ENCODE measurements around the gene DIP2A. TPM values are rescaled to one million over a fixed set of nuclear protein-coding genes. Genes with fewer than 3 reads are reported as not detected.

Gene DIP2A
- total RNA-seq, 5 donors from 2014 or later (not counting 1 experiment from before 2014, with no cell fraction given) = 113 to 132 (median 128) TPM

DNA sequence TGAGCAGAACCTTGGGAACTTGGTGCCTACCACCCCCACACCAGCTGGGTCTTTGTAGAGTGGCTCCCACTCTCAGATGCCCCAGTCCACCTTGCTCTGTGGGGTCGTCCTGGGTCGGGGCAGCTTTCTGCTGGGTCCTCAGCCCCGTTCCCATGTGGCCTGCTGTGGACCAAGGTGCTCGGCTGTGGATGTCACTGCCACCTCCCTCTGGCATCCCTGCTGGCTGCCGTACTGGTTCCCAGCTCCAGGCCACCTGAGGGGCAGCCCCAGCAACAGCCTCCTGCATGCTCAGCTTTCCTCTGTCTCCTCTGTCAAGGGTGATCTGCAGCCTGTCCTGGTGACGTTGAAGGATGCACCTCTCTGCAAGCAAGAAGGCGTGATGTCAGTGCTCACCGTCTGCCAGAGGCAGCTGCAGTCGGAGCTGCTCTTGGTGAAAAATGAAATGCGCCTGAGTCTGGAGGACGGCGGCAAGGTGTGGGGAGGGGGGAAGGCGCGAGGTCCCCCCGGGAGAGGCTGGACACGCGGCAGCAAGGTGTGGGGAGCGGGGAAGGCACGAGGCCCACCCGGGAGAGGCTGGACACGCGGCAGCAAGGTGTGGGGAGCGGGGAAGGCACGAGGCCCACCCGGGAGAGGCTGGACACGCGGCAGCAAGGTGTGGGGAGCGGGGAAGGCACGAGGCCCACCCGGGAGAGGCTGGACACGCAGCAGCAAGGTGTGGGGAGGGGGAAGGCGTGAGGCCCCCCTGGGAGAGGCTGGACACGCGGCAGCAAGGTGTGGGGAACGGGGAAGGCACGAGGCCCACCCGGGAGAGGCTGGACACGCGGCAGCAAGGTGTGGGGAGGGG lies 45.9 kb upstream of the DIP2A start:
- ChIA-PET POLR2A (no interaction called here), CTCF (no interaction called here)
- DNase-seq (no peak), ATAC-seq (replicated peaks in 1 of 4) (no peak)
- H3K4me1 Mint-ChIP-seq = peaks cover 0 to 7% (median 0%) of the 10 kb centered on the region in 3 donors
- H3K27me3 ChIP-seq (replicated peaks in 1 of 2; ENCODE audit: control insufficient read depth in 2 of 2, extremely low read depth in 1 of 2, insufficient read depth in 2 of 2, low read length in 1 of 2) = no peaks in the 10 kb centered on the region
- H3K9me3 ChIP-seq = no peaks in the 10 kb centered on the region
- no peak overlapping the region for H3K27ac Mint-ChIP-seq
- H3K4me3 ChIP-seq (ENCODE audit: control insufficient read depth in 1 of 2, extremely low read depth in 1 of 2, low read length in 1 of 2) = no peak overlapping the region
- peaks cover 0 to 10% of the 10 kb centered on the region in 2 experiments for H3K4me1 ChIP-seq (ENCODE audit: control insufficient read depth in 1 of 2, extremely low read depth in 1 of 2, insufficient read depth in 2 of 2, low read length in 2 of 2)
- no peak overlapping the region for H3K4me3 Mint-ChIP-seq
- H3K36me3 ChIP-seq (ENCODE audit: control insufficient read depth in 2 of 2, extremely low read depth in 1 of 2, insufficient read depth in 1 of 2, low read length in 1 of 2) = peaks cover 16 to 27% of the 10 kb centered on the region in 2 donors
- H3K27me3 Mint-ChIP-seq = no peaks in the 10 kb centered on the region
- 94% methylated on average over 22 of the region's 39 CpGs for WGBS (ENCODE audit: insufficient coverage)
- H3K27ac ChIP-seq (ENCODE audit: low read length) = no peak overlapping the region
- peaks cover 20% of the 10 kb centered on the region for H3K36me3 Mint-ChIP-seq
- H3K9me3 Mint-ChIP-seq = no peaks in the 10 kb centered on the region

GRCh38 chr21:46413365-46413696 lies 45.4 kb upstream of the DIP2A start:
- ATAC-seq (replicated peaks in 1 of 4) (no peak), DNase-seq (no peak)
- ChIA-PET POLR2A (no interaction called here), CTCF (no interaction called here)
- Mint-ChIP-seq H3K36me3 (peaks cover 25% of the 10 kb centered on the region), H3K27ac (no peak overlapping the region), H3K4me1 (peaks cover 0 to 7% (median 0%) of the 10 kb centered on the region in 3 donors), H3K27me3 (no peaks in the 10 kb centered on the region), H3K9me3 (no peaks in the 10 kb centered on the region), H3K4me3 (no peak overlapping the region)
- Histone ChIP-seq H3K4me1 (ENCODE audit: control insufficient read depth in 1 of 2, extremely low read depth in 1 of 2, insufficient read depth in 2 of 2, low read length in 2 of 2) (peaks cover 0 to 10% of the 10 kb centered on the region in 2 experiments), H3K27me3 (replicated peaks in 1 of 2; ENCODE audit: control insufficient read depth in 2 of 2, extremely low read depth in 1 of 2, insufficient read depth in 2 of 2, low read length in 1 of 2) (no peaks in the 10 kb centered on the region), H3K36me3 (ENCODE audit: control insufficient read depth in 2 of 2, extremely low read depth in 1 of 2, insufficient read depth in 1 of 2, low read length in 1 of 2) (peaks cover 18 to 27% of the 10 kb centered on the region in 2 donors), H3K27ac (ENCODE audit: low read length) (no peak overlapping the region), H3K4me3 (ENCODE audit: control insufficient read depth in 1 of 2, extremely low read depth in 1 of 2, low read length in 1 of 2) (no peak overlapping the region), H3K9me3 (no peaks in the 10 kb centered on the region)
- 95% methylated on average over 9 of the region's 9 CpGs for WGBS (ENCODE audit: insufficient coverage)

DNA sequence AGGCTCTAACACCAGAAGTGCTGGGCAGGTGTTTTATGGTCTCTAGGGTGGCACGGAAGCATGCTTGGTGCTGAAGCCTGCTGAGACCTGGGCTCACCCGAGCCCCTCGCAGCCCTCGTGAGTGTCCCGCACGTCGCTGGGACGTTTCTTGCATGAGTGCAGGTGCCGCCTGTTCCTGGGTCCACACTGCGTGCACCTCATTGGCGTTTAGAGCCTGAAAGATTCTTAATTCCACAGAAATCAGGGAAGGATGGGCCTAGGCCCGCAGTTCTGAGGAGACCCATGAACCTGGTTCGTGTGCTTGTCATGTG lies 43.8 kb upstream of the DIP2A start:
- no peak overlapping the region for H3K27ac Mint-ChIP-seq
- H3K4me3 Mint-ChIP-seq = no peak overlapping the region
- Histone ChIP-seq H3K27me3 (replicated peaks in 1 of 2; ENCODE audit: control insufficient read depth in 2 of 2, extremely low read depth in 1 of 2, insufficient read depth in 2 of 2, low read length in 1 of 2) (no peaks in the 10 kb centered on the region), H3K36me3 (ENCODE audit: control insufficient read depth in 2 of 2, extremely low read depth in 1 of 2, insufficient read depth in 1 of 2, low read length in 1 of 2) (peaks cover 21 to 31% of the 10 kb centered on the region in 2 donors), H3K9me3 (no peaks in the 10 kb centered on the region), H3K4me1 (ENCODE audit: control insufficient read depth in 1 of 2, extremely low read depth in 1 of 2, insufficient read depth in 2 of 2, low read length in 2 of 2) (peaks cover 0 to 1% of the 10 kb centered on the region in 2 experiments), H3K27ac (ENCODE audit: low read length) (no peak overlapping the region), H3K4me3 (ENCODE audit: control insufficient read depth in 1 of 2, extremely low read depth in 1 of 2, low read length in 1 of 2) (no peak overlapping the region)
- ChIA-PET CTCF (interaction anchor here in 1 of 2 donors (0.6 kb wide), 1 partner anchor 16 kb away, joined by 10 read pairs; no protein-coding TSS in a partner anchor), POLR2A (no interaction called here)
- ATAC-seq (replicated peaks in 1 of 4) = no peak
- WGBS (ENCODE audit: insufficient coverage) = 96% methylated on average over 13 of the region's 13 CpGs
- DNase-seq = no peak
- no peaks in the 10 kb centered on the region for H3K27me3 Mint-ChIP-seq
- peaks cover 36% of the 10 kb centered on the region for H3K36me3 Mint-ChIP-seq
- no peaks in the 10 kb centered on the region for H3K9me3 Mint-ChIP-seq
- peaks cover 0 to 5% (median 0%) of the 10 kb centered on the region in 3 donors for H3K4me1 Mint-ChIP-seq

DNA sequence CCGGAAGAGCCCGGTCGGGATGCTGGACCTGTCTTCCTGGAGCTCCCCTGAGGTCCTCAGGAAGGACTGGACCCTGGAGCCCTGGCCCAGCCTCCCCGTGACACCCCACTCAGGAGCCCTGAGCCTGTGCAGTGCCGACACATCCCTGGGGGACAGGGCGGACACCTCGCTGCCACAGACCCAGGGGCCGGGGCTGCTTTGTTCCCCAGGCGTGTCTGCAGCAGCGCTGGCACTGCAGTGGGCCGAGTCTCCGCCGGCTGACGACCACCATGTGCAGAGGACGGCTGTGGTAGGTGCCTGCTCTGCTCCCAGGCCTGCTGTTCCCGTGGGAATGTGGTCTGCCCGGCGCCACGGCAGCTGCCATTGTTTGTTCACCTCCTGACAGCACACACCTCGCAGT lies 42.1 kb upstream of the DIP2A start:
- DNase-seq = no peak
- no peaks in the 10 kb centered on the region for H3K27me3 Mint-ChIP-seq
- Histone ChIP-seq H3K27me3 (replicated peaks in 1 of 2; ENCODE audit: control insufficient read depth in 2 of 2, extremely low read depth in 1 of 2, insufficient read depth in 2 of 2, low read length in 1 of 2) (no peaks in the 10 kb centered on the region), H3K4me1 (ENCODE audit: control insufficient read depth in 1 of 2, extremely low read depth in 1 of 2, insufficient read depth in 2 of 2, low read length in 2 of 2) (no peaks in the 10 kb centered on the region), H3K27ac (ENCODE audit: low read length) (no peak overlapping the region), H3K9me3 (no peaks in the 10 kb centered on the region), H3K36me3 (ENCODE audit: control insufficient read depth in 2 of 2, extremely low read depth in 1 of 2, insufficient read depth in 1 of 2, low read length in 1 of 2) (peaks cover 17 to 29% of the 10 kb centered on the region in 2 donors), H3K4me3 (ENCODE audit: control insufficient read depth in 1 of 2, extremely low read depth in 1 of 2, low read length in 1 of 2) (no peak overlapping the region)
- ChIA-PET POLR2A (no interaction called here), CTCF (no interaction called here)
- H3K4me3 Mint-ChIP-seq = no peak overlapping the region
- no peak overlapping the region for H3K27ac Mint-ChIP-seq
- H3K9me3 Mint-ChIP-seq = no peaks in the 10 kb centered on the region
- H3K4me1 Mint-ChIP-seq = no peaks in the 10 kb centered on the region
- no peak for ATAC-seq (replicated peaks in 1 of 4)
- peaks cover 43% of the 10 kb centered on the region for H3K36me3 Mint-ChIP-seq
- 96% methylated on average over 18 of the region's 20 CpGs for WGBS (ENCODE audit: insufficient coverage)

GRCh38 chr21:46418265-46418946 lies 40.3 kb upstream of the DIP2A start:
- H3K36me3 Mint-ChIP-seq = peaks cover 44% of the 10 kb centered on the region
- H3K9me3 Mint-ChIP-seq = no peaks in the 10 kb centered on the region
- ATAC-seq (replicated peaks in 1 of 4) (no peak), DNase-seq (no peak)
- no peaks in the 10 kb centered on the region for H3K27me3 Mint-ChIP-seq
- ChIA-PET CTCF (no interaction called here), POLR2A (no interaction called here)
- Histone ChIP-seq H3K4me1 (ENCODE audit: control insufficient read depth in 1 of 2, extremely low read depth in 1 of 2, insufficient read depth in 2 of 2, low read length in 2 of 2) (peaks cover 10 to 16% of the 10 kb centered on the region in 2 experiments), H3K27me3 (replicated peaks in 1 of 2; ENCODE audit: control insufficient read depth in 2 of 2, extremely low read depth in 1 of 2, insufficient read depth in 2 of 2, low read length in 1 of 2) (no peaks in the 10 kb centered on the region), H3K27ac (ENCODE audit: low read length) (no peak overlapping the region), H3K4me3 (ENCODE audit: control insufficient read depth in 1 of 2, extremely low read depth in 1 of 2, low read length in 1 of 2) (no peak overlapping the region), H3K9me3 (no peaks in the 10 kb centered on the region), H3K36me3 (ENCODE audit: control insufficient read depth in 2 of 2, extremely low read depth in 1 of 2, insufficient read depth in 1 of 2, low read length in 1 of 2) (peaks cover 15 to 27% of the 10 kb centered on the region in 2 donors)
- no peak overlapping the region for H3K27ac Mint-ChIP-seq
- H3K4me1 Mint-ChIP-seq = peaks cover 0 to 4% (median 4%) of the 10 kb centered on the region in 3 donors
- no peak overlapping the region for H3K4me3 Mint-ChIP-seq
- 96% methylated on average over 24 of the region's 25 CpGs for WGBS (ENCODE audit: insufficient coverage)

GRCh38 chr21:46420241-46421190 lies 38.2 kb upstream of the DIP2A start:
- Mint-ChIP-seq H3K4me1 (peaks cover 18 to 19% (median 19%) of the 10 kb centered on the region in 3 donors), H3K27ac (no peak overlapping the region), H3K27me3 (no peaks in the 10 kb centered on the region), H3K9me3 (no peaks in the 10 kb centered on the region), H3K4me3 (no peak overlapping the region), H3K36me3 (peaks cover 43% of the 10 kb centered on the region)
- Histone ChIP-seq H3K4me1 (ENCODE audit: control insufficient read depth in 1 of 2, extremely low read depth in 1 of 2, insufficient read depth in 2 of 2, low read length in 2 of 2) (peaks cover 14 to 33% of the 10 kb centered on the region in 2 experiments), H3K36me3 (ENCODE audit: control insufficient read depth in 2 of 2, extremely low read depth in 1 of 2, insufficient read depth in 1 of 2, low read length in 1 of 2) (peaks cover 15 to 23% of the 10 kb centered on the region in 2 donors), H3K4me3 (ENCODE audit: control insufficient read depth in 1 of 2, extremely low read depth in 1 of 2, low read length in 1 of 2) (no peak overlapping the region), H3K27me3 (replicated peaks in 1 of 2; ENCODE audit: control insufficient read depth in 2 of 2, extremely low read depth in 1 of 2, insufficient read depth in 2 of 2, low read length in 1 of 2) (no peaks in the 10 kb centered on the region), H3K27ac (ENCODE audit: low read length) (no peak overlapping the region), H3K9me3 (no peaks in the 10 kb centered on the region)
- ChIA-PET POLR2A (interaction anchor here in 1 of 2 donors (0.5 kb wide), 1 partner anchor 104 kb away, joined by 3 read pairs; no protein-coding TSS in a partner anchor), CTCF (no interaction called here)
- 98% methylated on average over 12 of the region's 16 CpGs for WGBS (ENCODE audit: insufficient coverage)
- ATAC-seq (replicated peaks in 1 of 4) = no peak
- no peak for DNase-seq

Measured in T-cell (primary cell).